ENCODE data around the gene DEPDC5.

The DEPDC5 gene

GRCh38 chr22:31853736-31854495, 100.1 kb downstream of the DEPDC5 start:
- no peak for DNase-seq

GRCh38 chr22:31857247-31857646, 103.4 kb downstream of the DEPDC5 start:
- no peak for DNase-seq

- no peak for DNase-seq
Measured at GRCh38 chr22:31861226-31861840, 107.5 kb downstream of the DEPDC5 start.

- DNase-seq: no peak
Measured at GRCh38 chr22:31866918-31867317, 113.1 kb downstream of the DEPDC5 start.

- no peak for DNase-seq
Measured at GRCh38 chr22:31867386-31868153, 113.8 kb downstream of the DEPDC5 start.

- no peak for DNase-seq
Measured at GRCh38 chr22:31869739-31870138, 115.9 kb downstream of the DEPDC5 start.

GRCh38 chr22:31870890-31871289, 117.1 kb downstream of the DEPDC5 start:
- DNase-seq: no peak

- DNase-seq: no peak
Measured at GRCh38 chr22:31871480-31871879, 117.7 kb downstream of the DEPDC5 start.

GRCh38 chr22:31872209-31872608, 118.4 kb downstream of the DEPDC5 start:
- peak; percentile 21 for DNase-seq

- no peak for DNase-seq
Measured at GRCh38 chr22:31874821-31875220, 121.0 kb downstream of the DEPDC5 start.

- no peak for DNase-seq
Measured at GRCh38 chr22:31876156-31876920, 122.5 kb downstream of the DEPDC5 start.

- no peak for DNase-seq
Measured at GRCh38 chr22:31879585-31879984, 125.8 kb downstream of the DEPDC5 start.

GRCh38 chr22:31881200-31881599, 127.4 kb downstream of the DEPDC5 start:
- no peak for DNase-seq

GRCh38 chr22:31881865-31882264, 128.0 kb downstream of the DEPDC5 start:
- no peak for DNase-seq

- no peak for DNase-seq
Measured at GRCh38 chr22:31882971-31883370, 129.2 kb downstream of the DEPDC5 start.

- no peak for DNase-seq
Measured at GRCh38 chr22:31883989-31884388, 130.2 kb downstream of the DEPDC5 start.

GRCh38 chr22:31891366-31892079, 137.7 kb downstream of the DEPDC5 start:
- DNase-seq: no peak

- DNase-seq: no peak
Measured at GRCh38 chr22:31892080-31892433, 138.2 kb downstream of the DEPDC5 start.

- no peak for DNase-seq
Measured at GRCh38 chr22:31893460-31893859, 139.6 kb downstream of the DEPDC5 start.

- no peak for DNase-seq
Measured at GRCh38 chr22:31895411-31896123, 141.7 kb downstream of the DEPDC5 start.

GRCh38 chr22:31896472-31896871, 142.7 kb downstream of the DEPDC5 start:
- no peak for DNase-seq
